HG03135 (cell line): ENCODE measurements around the gene RNASE11.
A peak's percentile ranks its signal among the peaks of the same experiment; 100 is the strongest.
"Not testable (repeated sequence)": the region's sequence is repeated elsewhere in the genome, so short reads cannot be mapped to it uniquely, and the experiment has no call there.

Experiments used
- ATAC-seq: cut with Tn5 transposase; IDR thresholded peaks from one replicate; pipeline ENCODE4 v1.9.1; 2021; ENCODE audit warnings: mild to moderate bottlenecking, moderate library complexity; ENCODE audit not compliant: unreplicated experiment

RNASE11 gene

DNA sequence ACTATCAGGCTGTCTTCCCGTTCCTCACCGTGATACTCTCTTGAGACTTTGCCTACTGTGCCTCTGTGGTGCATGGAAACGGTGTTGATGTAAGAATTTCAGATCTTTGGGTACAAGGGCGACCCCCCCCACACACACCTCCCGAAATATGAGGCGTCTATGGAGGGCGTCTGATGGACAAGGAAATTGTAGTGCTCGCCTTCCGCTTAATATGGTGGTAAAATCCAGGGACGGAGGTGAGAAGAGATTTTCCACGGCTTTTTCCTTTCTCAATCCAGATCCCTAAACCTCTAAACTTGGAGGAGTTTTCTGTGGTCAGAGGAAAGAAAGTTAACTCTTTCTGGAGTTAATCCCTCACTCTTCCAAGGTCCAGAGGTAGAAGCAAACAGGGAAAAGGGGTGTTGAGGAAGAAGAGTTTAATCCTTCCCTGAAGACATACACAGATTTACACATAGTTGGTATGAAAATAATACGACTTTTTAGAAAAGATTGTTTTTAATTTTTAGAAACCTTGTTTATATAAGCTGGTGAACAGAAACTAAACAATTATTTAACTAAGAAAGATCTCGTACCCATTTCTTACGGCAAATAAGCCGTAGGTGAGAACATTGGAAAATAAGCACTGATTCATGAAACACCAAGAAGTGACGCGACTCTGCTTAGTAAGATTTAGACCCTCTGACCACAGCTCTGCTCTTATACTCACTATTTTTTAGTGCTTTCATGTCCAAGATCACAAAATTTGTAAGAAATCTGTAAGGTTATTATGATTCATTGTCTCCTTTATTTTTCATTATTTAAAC lies 26.4 kb upstream of the RNASE11 start:
- ATAC-seq, result peak; percentile 7

DNA sequence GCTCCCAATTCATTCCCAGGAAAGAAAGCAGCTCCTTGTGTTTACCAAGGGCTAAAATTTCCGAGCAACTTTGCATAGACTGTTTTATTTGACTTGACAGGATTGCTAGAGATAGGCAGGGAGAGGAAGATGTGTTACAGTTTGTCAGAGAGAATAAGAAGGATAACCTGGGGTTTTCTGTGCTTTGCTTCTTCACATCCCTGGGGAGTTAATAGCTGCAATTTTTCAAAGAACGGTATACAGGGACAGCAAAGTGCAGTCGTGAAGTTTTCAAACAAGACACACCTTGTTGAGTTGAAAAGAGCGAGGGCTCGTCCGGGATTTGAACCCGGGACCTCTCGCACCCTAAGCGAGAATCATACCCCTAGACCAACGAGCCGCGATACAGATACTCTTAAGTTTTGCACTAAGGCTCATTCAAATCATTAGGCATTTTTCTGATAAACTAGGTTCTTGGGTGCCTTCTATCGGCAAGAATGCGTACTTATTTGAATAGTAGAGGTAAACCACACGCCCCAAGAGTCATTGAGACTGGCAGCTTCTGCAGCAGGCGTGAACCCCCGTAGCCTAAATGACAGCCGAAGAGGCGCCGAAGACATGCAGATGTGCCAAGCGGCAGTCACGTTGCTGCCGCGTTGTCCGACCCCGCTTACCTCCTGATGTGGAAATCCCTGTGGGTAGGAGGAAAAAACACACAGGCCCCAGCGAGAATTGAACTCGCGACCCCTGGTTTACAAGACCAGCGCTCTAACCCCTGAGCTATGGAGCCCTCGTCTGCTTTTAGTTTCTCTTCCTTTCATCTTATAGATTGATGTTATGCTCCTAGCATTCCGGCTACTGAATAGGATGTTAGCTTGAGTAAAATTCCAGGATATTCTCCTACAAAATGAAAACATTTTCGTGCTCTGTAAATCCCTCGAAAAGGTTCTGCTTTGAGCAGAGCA lies 25.6 kb upstream of the RNASE11 start:
- peak; percentile 62 for ATAC-seq

DNA sequence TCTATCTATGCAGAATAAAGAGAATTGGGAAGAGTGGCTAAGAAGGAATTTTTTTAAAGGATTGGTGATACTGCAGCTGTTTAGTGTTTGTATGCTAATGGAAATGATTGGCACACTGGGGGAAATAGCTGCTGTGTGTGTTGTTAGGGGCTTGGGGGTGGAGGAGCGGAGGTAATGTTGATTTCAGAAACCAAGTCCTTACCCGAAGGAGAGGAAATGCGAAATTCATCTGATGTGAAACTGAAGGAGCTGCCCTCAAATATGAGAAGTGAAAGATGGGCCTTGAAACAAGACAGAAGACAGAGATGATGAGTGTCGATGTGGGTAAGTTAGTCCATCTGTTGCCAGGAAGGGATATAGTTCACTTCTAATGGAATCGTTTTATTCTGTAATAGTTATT lies 24.6 kb upstream of the RNASE11 start:
- no peak for ATAC-seq

DNA sequence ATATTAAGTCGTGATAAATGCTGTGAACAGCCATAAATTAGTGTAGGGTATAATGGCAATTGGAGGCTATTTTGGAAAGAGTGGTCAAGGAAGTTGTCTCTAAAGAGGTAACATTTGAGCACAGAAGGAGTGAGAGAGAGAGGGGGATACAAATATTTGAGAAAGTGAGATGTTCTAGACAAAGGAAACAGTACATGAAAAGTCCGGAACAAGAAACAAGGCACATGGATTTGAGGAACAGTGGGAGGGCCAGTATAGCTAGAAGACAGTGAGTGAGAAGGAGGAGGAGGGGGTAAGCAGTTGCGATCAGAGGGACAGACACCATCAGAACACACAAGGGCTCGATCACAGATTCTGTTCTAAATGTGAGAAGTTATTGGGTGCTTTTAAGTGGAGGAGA lies 23.5 kb upstream of the RNASE11 start:
- no peak for ATAC-seq

DNA sequence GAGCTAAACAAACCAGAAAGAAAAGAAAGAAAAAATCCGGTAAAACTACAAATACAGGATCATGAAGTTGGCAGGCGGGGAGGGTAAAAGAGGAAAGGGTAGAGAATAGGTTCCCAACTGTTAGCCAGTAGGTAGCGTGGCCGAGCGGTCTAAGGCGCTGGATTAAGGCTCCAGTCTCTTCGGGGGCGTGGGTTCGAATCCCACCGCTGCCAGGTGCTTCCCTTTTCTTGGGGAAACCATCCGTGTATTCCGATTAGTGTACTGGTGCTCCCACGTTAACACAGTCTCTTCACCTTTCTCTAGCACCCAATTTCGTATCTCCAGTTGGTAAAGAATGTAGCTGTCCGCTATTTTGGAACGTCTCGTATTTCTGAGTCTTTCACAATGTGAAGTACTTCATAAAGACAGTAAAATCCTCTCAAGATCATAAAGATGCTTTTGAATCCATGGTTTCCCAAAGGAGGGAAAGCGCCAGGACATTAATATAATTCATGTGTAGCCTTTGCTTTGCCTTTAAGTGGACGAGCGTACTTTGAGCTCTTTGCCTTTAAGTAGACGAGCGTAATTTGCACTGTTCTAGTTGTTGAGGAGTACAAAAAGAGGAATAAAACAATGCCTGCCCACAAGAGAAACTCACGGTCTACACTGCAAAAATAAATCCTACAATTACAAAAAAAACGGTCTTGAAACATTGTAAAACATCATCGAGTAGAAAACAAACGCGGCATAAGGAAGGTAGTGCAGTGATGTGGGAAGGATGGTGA lies 22.4 kb upstream of the RNASE11 start:
- no peak for ATAC-seq

DNA sequence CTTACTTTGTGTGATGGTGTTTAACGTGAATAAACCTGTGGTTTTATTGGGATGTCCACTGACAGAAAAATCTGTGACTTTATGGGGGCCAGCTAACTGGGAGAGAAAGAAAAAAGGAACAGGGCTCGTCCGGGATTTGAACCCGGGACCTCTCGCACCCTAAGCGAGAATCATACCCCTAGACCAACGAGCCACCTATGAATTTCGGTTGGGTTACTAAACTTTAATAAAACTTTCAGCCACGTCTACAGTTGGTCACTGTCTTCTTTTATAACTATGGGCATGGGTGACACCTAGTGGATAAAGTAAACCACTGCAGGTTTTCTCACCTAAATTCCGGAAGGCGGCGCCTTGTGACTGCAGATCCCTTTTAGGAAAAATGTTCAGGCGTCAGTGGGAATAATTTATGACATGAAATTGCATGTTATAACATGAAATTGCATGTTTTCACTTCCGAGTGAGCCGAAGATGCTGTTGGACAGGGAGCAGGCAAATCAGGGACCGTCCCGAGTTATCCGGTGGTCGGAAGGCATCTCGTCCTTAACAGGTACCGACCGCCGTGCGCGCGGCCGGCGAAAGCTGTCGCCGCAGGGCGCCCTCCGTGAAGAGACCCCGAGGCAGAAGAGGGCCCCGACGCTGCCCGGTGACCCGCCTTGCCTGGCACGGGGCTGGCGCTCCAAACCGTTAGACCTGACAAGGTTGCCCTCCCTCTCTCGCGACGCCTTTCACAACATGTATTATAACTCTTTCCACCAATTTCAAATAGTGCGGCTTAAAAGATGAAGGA lies 21.6 kb upstream of the RNASE11 start:
- peak; percentile 27 for ATAC-seq

DNA sequence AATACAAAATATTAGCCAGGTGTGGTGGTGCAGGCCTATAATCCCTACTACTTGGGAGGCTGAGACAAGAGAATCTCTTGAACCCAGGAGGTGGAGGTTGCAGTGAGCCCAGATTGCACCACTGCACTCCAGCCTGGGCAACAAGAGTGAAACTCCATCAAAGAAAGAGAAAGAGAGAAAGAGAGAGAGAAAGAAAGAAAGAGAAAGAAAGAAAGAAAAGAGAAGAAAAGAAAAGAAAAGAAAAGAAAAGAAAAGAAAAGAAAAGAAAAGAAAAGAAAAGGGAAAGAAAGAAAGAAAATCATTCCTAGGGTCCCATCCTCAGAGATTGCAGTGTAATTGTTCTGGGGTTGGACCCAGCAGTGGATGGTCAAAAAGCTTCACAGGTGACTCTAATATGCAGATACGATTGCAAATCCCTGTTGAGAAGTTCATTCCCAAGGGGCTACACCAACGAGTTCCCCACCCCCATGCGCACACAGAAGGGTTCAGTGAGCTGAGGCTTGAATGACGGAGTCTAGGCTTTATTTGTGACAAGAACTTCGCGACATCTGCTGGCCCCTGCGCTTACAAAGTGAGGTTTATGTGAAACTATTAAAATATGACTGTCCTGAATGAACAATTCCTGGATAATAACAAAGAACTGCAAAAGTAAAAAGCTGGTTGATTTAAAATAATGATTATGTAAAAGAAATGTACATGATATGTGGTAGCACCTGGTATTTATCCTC lies 20.7 kb upstream of the RNASE11 start:
- no peak for ATAC-seq

DNA sequence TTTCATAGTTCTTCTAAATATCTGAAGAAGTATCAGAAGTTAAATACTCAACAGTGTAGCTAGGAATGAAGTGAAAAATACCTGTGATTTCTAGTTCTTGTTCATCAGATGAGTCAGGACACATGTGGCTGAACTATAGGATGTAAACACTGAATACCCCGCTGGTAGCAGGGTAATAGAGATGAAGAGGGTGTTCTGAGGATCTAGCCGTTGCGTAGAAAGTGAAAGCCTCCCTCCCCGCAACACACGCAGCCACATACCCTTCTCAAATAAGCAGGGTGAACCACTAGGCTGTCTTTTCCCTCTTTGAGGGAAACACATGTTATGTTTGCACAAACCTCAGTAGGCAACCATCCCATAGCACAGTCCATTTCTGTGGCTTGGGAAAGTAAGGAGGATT lies 19.8 kb upstream of the RNASE11 start:
- ATAC-seq, result no peak

DNA sequence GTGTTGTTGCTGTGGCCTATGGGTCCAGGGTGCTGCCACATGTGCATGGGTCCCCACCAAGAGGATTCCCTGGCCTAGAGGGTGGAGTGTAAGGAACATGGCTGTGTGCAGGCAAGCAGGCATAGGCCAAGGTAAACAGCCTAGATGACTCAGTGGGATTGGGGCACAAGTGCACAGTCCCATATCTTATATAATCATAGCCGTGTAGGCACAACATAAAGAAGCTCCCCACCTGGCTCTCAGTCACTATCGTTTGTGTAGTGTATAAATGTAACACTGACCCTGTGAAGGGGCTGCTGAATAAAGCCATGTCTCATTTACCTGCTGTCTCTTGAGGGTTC lies 19.1 kb upstream of the RNASE11 start:
- ATAC-seq, result no peak

DNA sequence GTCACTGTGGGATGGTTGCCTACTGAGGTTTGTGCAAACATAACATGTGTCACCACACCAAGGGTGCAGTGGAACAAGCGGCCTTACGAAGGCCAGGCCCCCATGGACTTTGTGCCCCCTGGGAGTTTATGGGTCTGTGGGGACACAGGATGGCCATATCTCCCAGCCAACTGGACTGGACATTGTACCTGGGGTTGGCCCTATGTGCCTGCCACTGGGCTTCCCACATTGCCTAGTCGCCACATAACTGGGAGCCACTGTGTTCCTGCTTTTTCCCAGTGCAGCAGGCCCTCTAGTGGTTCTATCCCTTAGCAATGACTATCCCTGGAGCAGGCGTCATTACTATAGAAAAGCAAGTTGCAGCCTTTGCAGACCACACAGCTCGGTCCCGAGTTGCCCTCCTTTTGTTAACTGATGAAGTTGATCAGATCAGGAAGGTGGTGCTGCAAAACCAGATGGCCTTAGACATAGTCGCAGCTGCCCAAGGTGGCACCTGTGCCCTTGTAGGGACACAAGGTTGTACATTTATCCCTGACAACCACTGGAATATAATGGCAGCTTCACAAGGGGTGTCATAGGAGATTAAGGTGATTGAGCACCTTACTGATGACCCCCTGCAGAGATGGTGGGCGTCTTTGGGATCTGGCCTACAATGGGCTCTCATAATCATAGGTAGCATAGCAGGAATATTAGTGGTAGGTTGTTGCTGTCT lies 18.5 kb upstream of the RNASE11 start:
- no peak for ATAC-seq

DNA sequence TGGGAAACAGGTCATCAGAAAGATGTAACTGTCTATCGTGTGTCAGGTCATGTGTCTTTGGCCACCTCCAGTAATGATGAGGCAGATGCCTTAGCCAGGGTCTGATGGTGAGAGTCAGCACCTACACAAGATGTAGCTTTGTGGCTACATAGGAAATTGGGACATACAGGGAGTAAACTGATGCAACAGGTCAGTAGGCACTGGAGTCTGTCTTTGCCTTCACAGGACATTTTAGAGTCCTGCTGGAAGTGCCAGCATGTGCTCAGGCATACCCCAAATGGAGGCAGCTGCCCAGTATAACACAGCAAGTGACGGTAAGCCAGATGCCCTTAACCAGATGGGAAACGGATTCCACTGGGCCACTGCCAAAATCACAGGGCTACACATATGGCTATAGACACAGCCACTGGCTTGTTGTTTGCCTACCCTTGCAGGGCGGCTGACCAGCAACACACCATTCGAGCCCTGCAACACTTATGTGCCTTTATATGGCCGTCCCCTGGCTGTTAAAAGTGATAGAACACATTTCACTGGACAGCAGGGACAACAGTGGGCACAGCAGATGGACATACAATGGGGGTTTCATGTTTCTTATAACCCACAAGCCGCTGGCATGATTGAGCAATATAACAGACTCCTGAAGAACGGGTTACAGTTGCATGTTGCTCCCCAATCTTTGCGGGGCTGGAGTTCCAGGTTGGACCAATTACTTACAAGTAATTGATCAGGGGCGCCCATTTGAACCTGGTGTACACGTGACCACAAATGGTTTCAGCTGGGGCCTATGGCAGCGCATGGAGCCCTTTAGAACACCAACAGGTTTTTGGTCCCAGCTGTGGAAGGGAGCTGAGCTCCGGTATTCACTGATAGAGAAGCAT lies 16.3 kb upstream of the RNASE11 start:
- ATAC-seq, result no peak

DNA sequence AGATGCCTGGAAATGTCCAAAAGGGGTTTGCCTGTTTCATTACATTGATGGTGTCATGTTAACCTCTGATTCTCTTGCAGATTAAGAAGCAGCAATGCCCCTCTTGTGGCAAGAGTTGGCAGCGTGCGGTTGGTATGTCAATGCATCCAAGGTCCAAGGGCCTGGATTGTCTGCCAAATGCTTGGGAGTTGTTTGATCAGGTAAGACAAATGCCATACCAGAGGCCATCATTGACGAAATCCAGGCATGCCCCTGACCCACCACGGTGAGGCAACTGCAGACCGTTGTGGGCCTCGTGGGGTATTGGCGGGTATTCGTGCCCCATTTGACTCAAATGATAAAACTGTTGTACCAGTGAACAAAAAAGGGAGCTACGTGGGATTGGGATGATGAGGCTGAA lies 14.8 kb upstream of the RNASE11 start:
- no peak for ATAC-seq

DNA sequence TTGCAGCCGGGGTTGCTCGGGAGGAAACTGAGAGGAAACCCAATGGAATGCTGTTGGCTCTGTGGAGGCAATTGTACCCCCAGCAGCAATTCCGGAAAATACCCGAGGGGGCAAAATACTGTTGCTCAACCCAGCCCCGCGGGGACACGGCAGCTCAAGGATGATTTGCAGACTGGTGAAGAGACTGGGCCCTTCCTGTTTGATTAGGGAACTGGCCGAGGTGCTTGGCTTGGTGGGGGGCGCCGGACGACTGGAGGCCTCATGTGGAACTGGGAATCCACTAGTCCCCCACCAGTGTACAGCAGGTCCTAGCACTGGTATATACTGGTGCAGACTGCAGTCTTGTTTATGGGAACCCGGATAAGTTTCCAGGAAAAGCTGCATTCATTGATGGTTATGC lies 13.7 kb upstream of the RNASE11 start:
- no peak for ATAC-seq

DNA sequence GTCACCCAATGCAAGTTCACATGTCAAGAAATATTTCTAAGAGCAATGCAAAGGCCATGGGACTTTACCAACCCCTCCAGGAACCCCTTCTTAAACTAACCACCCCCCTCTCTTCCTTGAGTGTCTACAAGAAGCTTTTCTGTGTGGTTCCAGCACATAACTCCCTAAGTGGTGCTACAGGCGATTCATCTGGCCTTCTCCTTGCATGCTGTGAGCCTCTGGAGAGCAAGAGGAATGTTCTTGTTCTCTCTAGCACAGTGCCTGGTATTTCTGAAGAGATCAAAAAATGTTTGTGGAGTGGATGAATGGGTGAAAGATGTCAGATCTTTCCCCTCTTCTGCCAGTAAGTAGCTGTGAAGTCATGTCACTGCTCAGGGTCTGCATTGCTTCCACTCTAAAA lies 9.3 kb upstream of the RNASE11 start:
- ATAC-seq, result no peak

DNA sequence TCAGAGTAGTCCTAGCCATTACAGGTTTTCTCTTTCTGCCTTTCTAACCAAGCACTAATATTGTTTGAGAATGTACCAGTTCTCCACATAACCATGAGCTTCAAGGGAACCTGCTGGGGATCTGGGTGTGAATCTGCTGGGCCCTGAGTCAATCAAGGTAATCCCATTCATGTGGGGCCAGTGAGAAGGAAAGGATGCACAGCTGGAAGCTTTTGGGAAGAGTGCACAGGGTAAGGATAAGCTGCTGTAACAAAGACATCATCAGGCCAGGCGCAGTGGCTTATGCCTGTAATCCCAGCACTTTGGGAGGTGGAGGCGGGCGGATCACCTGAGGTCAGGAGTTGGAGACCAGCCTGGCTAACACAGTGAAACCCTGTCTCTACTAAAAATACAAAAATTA lies 7.9 kb upstream of the RNASE11 start:
- ATAC-seq, result not testable (repeated sequence)

DNA sequence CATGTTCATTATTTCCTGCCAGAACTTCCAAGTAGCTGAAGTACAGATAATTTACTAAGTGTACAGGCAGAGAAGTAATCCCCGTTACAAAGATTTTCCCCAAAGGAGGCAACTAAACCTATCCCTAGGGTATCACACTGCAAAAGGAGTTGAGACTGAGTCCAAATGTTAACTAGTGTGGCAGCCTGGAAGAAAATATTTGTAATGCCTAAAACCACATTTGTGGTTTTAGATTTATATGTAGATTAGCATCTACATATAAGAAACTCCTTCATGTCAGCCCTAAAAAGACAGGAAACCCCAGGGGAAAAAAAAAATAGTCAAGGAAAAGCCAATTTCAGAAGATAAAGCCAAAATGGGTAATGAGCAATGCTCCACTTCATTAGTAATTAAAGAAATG lies 4.8 kb upstream of the RNASE11 start:
- ATAC-seq, result no peak

DNA sequence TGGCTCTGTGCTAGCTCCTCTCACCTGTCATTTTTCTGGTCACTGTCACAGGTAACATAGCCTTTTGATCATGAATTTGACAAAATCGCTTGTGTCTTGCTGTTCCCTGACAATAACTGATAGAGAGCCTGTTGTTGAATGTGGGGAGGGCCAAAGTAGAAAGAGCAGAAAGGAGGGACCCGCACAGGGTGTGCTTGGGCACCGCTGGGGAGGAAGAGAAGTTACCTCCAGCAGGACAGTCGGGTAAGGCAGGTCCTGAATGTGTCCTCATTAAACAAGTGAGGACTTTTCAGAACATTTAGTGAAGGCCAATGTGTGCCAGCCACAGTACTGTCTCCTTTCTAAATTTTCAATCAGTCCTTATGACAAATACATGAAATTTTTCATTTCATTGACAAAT lies 3.4 kb upstream of the RNASE11 start, which contains the start of gene RNASE12:
TSS of gene RNASE12 (minus strand) at position 142 of the 400 bp plus-strand sequence. CDS start 653 bp downstream, outside the sequence.
- no peak for ATAC-seq

DNA sequence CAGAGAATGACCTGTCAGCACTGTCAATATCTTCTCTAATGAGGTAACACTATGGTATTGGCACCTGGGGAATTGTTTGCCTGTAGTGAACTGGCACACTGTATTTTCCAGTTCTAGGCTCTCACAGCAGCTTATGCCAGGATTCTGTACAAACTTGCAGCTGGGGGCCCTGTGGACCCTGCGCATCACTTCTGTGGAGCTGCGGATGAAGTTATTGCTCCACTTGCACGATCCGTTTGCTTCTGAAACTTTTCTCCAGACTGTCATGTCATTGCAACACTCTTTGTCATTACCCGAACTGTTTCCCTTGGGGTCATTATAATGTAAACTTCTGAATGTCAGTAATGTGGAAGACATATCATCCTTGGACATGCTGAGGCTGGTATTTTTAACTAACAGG lies 3.9 kb downstream of the RNASE11 start:
- ATAC-seq, result no peak
